HG03103 (cell line): ENCODE measurements around the gene RUFY1.

Experiments
- ATAC-seq: cut with Tn5 transposase; IDR thresholded peaks from one replicate; pipeline ENCODE4 v1.9.1; 2021; ENCODE audit warnings: low read depth; ENCODE audit not compliant: unreplicated experiment

Gene RUFY1

GRCh38 chr5:179601871-179602625 lies 51.7 kb downstream of the RUFY1 start:
- ATAC-seq: no peak

- no peak for ATAC-seq
Measured at GRCh38 chr5:179603308-179603707, 53.0 kb downstream of the RUFY1 start.

DNA sequence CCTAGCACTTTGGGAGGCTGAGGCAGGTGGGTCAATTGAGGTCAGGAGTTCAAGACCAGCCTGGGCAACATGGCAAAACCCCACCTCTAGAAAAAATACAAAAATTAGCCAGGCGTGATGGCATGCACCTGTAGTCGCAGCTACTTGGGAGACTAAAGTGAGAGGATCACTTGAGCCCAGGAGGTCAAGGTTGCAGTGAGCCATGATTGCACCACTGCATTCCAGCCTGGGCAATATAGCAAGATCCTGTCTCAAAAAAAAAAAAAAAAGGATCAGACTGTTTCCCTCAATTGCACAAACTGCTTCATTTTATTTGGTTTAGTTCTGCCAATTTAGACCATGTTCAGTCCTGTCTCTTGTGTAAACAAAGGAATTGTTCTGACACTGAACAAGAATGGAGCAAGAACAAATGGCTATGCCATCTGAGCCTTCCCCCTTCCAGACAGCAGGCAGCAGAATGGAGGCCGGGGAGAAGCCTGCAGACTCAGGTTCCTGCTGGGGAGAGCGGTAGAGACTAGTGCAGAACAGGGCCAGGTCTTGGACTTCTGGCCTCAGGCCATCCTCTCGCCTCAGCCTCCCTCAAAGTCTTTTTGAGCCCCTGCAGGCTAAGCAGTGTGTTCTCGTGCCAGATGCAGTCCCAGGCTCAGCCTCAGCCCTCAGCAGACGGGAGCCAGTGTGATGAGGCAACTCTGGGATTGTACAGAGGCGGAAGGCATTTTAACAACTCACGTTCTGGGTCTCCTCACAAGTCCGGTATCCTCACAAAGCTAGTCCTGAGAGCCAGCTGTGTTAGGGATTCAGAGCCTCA lies 54.9 kb downstream of the RUFY1 start:
- ATAC-seq: no peak

DNA sequence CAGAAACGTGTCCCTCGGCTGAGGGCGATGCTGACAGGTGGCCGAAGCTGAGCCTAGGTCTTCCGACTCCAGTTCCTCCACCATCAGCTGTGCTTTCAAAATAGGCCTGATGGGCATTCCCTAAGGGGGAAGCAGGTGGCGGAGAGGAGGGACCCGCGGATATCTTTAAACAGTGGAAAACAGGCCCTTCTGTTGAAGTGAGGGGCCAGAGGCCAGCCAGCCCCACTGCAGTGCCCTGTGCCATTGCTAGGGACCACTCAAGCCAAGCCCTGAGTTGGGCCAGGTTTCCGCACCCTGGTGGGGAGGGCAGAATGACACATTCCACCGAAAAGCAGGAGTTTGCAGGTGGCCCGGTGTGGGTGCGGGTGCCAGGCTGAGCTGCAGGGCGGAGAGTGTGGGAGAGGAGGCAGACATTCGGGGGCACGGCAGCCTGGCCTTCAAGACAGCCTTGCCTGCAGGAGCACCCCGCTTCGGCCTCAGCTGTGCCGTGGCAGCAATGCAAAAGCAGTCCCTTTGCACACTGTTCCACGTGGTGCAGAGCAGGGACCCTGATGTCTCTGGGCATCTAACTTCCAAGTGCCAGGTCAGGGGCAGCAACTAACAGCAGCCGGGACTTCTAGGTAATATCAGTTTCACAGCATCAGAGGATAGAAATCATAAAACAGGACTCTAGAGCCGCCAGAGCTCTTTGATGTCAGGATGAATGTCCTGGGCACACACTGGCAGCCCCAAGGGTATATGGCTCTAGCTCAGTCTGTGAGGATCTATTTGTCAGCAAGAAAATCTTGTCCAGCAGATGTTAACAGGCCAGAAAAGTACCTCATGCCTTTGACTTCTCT lies 55.9 kb downstream of the RUFY1 start:
- ATAC-seq: no peak

DNA sequence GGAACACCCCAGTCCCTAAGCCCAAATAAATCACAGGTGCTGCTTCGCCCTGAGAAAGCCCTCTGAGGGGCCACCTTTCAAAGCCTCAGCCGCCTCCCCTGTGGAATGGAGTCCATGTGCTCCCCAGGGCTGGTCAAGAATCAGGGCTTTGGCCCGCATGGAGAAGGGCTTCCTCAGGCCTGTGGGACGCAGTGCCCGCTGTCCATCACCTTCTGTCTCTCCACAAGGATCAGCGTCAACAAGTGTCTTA lies 56.5 kb downstream of the RUFY1 start:
- ATAC-seq: no peak

- no peak for ATAC-seq
Measured at GRCh38 chr5:179607160-179607931, 57.0 kb downstream of the RUFY1 start.

- ATAC-seq: no peak
Measured at GRCh38 chr5:179608131-179608581, 57.8 kb downstream of the RUFY1 start.

GRCh38 chr5:179609834-179610108 lies 59.4 kb downstream of the RUFY1 start:
- no peak for ATAC-seq

GRCh38 chr5:179610109-179610902 lies 60.0 kb downstream of the RUFY1 start:
- ATAC-seq: no peak

DNA sequence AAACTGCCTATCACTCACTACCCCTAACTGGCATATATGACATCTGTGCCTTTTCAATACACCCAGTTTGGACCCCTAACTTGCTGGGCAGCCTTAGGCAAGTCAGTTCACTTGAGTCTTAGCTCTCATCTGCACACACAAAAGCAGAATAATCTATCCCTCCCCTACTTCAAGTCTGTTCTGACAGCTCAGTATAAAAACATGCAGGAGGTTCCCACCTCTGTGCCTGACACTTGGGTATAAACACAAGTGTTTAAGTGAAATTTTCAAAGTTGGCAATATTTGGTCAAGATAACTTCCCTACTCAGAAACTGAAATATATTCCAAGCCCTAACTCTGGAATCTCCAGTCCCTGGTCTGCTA lies 60.5 kb downstream of the RUFY1 start:
- no peak for ATAC-seq

- no peak for ATAC-seq
Measured at GRCh38 chr5:179612577-179613459, 62.5 kb downstream of the RUFY1 start.

GRCh38 chr5:179613460-179614071 lies 63.2 kb downstream of the RUFY1 start:
- no peak for ATAC-seq

GRCh38 chr5:179614745-179615144 lies 64.4 kb downstream of the RUFY1 start:
- no peak for ATAC-seq

DNA sequence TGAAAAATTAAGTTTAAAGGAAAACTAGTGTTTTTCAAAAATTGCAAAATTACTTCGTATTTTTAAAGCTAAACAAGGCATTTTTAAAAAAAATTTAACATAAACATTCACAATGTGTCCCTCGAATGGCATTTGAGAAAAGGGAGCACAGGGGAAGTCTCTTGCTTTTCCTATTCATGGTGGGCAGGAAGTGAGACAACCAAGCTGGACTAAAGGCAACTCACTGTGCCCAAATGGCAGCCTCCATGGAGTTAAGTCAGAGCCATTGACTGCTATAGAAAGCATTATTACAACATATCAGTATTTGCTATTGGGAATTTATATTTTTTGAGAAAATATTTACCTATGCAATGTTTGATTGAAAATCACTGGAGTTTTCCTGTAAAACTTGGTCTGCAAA lies 64.8 kb downstream of the RUFY1 start:
- no peak for ATAC-seq

DNA sequence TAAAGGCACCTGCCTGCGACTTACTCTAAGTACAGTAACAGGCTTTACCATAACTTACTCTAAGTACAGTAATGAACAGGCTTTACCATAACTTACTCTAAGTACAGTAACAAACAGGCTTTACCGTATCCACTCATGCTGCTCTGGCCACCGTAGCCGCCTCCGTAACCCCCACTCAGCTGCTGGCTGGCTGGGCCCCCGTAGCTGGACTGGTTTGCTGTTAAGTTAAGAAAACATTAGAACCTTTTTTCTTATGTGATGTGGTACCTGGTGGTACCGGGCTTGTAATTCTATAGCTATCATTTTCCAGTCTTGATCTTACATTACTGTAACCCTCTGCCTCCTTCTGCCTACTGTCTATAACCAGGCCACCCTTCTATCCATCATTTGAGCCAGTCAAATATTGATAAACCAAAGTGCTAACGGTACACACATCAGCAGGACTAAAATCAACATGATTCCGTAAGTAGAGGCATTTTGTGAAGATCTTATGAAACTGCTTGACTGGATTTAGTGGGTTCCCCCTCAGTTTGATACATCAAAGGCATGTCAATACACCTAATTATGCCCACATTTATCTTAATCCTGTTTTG lies 65.7 kb downstream of the RUFY1 start:
- no peak for ATAC-seq

- no peak for ATAC-seq
Measured at GRCh38 chr5:179617930-179618329, 67.6 kb downstream of the RUFY1 start.

GRCh38 chr5:179618923-179619554 lies 68.7 kb downstream of the RUFY1 start:
- no peak for ATAC-seq

DNA sequence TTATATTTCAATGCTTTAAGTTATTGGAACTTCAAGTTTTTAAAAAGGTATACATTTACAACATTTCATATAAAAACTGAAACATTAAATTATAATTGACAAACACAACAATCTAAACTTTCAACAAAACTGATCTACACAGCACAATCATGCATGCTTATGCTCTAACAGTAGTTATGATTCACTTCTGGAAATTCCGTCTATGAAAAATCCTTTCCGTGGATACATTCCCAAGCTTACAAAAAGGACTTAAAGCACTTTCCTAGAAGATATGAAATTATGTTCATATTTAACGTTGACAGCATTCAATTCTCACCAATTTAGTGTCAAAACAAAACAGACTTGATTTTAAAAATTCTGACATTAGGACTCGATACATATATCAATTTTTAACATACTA lies 69.4 kb downstream of the RUFY1 start:
- ATAC-seq: no peak
